HFFc6 (cell line): ENCODE data around the gene HEXA. TPM values are rescaled to one million over a fixed set of nuclear protein-coding genes. Genes with fewer than 3 reads are reported as not detected.
A peak's percentile ranks its signal among the peaks of the same experiment; 100 is the strongest.

Experiments
- DNase-seq: peaks from one replicate; pipeline ENCODE4 v3.0.0-alpha.2; 2018
- H3K27ac Mint-ChIP-seq: 2 replicates; pipeline ENCODE4 v1.8.0; 2020; ENCODE audit warnings: mild to moderate bottlenecking, mixed read lengths
- H3K27me3 Mint-ChIP-seq: 2 replicates; pipeline ENCODE4 v1.8.0; 2021; ENCODE audit warnings: mild to moderate bottlenecking, moderate library complexity, mixed read lengths; ENCODE audit not compliant: insufficient read depth
- H3K36me3 Mint-ChIP-seq: 2 replicates; pipeline ENCODE4 v1.8.0; 2021; ENCODE audit warnings: low read depth, mixed read lengths
- H3K4me1 Mint-ChIP-seq: 2 replicates; pipeline ENCODE4 v1.8.0; 2020; ENCODE audit warnings: low read depth, mixed read lengths
- H3K4me3 Mint-ChIP-seq: 2 replicates; pipeline ENCODE4 v1.8.0; 2020; ENCODE audit warnings: mild to moderate bottlenecking, moderate library complexity, mixed read lengths
- H3K9me3 Mint-ChIP-seq: 2 replicates; pipeline ENCODE4 v1.8.0; 2020; ENCODE audit warnings: mild to moderate bottlenecking, mixed read lengths
- CTCF ChIP-seq: fragments of 200-600 bp; sonication (generic); IDR thresholded peaks from 2 replicates; pipeline ENCODE4 v1.5.0; 2021; ENCODE audit warnings: antibody characterized with exemption, mild to moderate bottlenecking
- total RNA-seq, 6 experiments: library from RNA; stranded (reverse); fragmentation: NEBNext Ultra II Directional; extraction: Animal tissue kit (Norgen Biotek cat#: 25700); gene quantifications; 2 replicates in 1 of 6; 3 replicates in 5 of 6; pipeline ENCODE4 v1.2.3, GENCODE V29; 2021

The HEXA gene
- total RNA-seq, 6 experiments from 2014 or later, result 83.3 to 98.0 (median 88.3) TPM

- Mint-ChIP-seq H3K36me3 (no peaks in the 10 kb centered on the region), H3K4me1 (peaks cover 2% of the 10 kb centered on the region), H3K9me3 (no peaks in the 10 kb centered on the region), H3K27me3 (peaks cover 7% of the 10 kb centered on the region), H3K27ac (no peak overlapping the region), H3K4me3 (no peak overlapping the region)
- no peak for DNase-seq
- no peak for TF ChIP-seq CTCF
Observed at GRCh38 chr15:72313448-72313840, 62.4 kb downstream of the HEXA start.

GRCh38 chr15:72312605-72313447, 63.0 kb downstream of the HEXA start:
- H3K36me3 Mint-ChIP-seq, result no peaks in the 10 kb centered on the region
- peaks cover 6% of the 10 kb centered on the region for H3K27me3 Mint-ChIP-seq
- TF ChIP-seq CTCF, result peak; percentile 91
- H3K27ac Mint-ChIP-seq, result no peak overlapping the region
- no peaks in the 10 kb centered on the region for H3K4me1 Mint-ChIP-seq
- no peaks in the 10 kb centered on the region for H3K9me3 Mint-ChIP-seq
- peak; percentile 73 for DNase-seq
- H3K4me3 Mint-ChIP-seq, result no peak overlapping the region

- no peak overlapping the region for H3K4me3 Mint-ChIP-seq
- no peaks in the 10 kb centered on the region for H3K9me3 Mint-ChIP-seq
- no peak overlapping the region for H3K27ac Mint-ChIP-seq
- H3K4me1 Mint-ChIP-seq, result peaks cover 14% of the 10 kb centered on the region
- peaks cover 14% of the 10 kb centered on the region for H3K27me3 Mint-ChIP-seq
- no peaks in the 10 kb centered on the region for H3K36me3 Mint-ChIP-seq
- DNase-seq, result no peak
- no peak for TF ChIP-seq CTCF
Observed at GRCh38 chr15:72307026-72307425, 68.8 kb downstream of the HEXA start.

GRCh38 chr15:72306211-72306785, 69.5 kb downstream of the HEXA start:
- DNase-seq, result peak; percentile 20
- H3K36me3 Mint-ChIP-seq, result no peaks in the 10 kb centered on the region
- peaks cover 14% of the 10 kb centered on the region for H3K4me1 Mint-ChIP-seq
- H3K27me3 Mint-ChIP-seq, result peaks cover 14% of the 10 kb centered on the region
- H3K4me3 Mint-ChIP-seq, result no peak overlapping the region
- H3K9me3 Mint-ChIP-seq, result no peaks in the 10 kb centered on the region
- no peak for TF ChIP-seq CTCF
- no peak overlapping the region for H3K27ac Mint-ChIP-seq

GRCh38 chr15:72304596-72304995, 71.2 kb downstream of the HEXA start:
- H3K27ac Mint-ChIP-seq, result peak overlapping the region; percentile 72; the same call in 1 of the 2 replicates
- no peak overlapping the region for H3K4me3 Mint-ChIP-seq
- H3K36me3 Mint-ChIP-seq, result no peaks in the 10 kb centered on the region
- H3K9me3 Mint-ChIP-seq, result no peaks in the 10 kb centered on the region
- peaks cover 8% of the 10 kb centered on the region for H3K27me3 Mint-ChIP-seq
- peaks cover 14% of the 10 kb centered on the region for H3K4me1 Mint-ChIP-seq
- TF ChIP-seq CTCF, result no peak
- DNase-seq, result no peak
